NCI-H2107 treated with DMSO at 0.1 percent for 48 hours (cell line): ENCODE data around the gene PTPRU.

Experiments
- DNase-seq: peaks from one replicate; lab custom pipeline; 2025; ENCODE audit not compliant: unreplicated experiment; lab: John Stamatoyannopoulos, UW

The PTPRU gene

DNA sequence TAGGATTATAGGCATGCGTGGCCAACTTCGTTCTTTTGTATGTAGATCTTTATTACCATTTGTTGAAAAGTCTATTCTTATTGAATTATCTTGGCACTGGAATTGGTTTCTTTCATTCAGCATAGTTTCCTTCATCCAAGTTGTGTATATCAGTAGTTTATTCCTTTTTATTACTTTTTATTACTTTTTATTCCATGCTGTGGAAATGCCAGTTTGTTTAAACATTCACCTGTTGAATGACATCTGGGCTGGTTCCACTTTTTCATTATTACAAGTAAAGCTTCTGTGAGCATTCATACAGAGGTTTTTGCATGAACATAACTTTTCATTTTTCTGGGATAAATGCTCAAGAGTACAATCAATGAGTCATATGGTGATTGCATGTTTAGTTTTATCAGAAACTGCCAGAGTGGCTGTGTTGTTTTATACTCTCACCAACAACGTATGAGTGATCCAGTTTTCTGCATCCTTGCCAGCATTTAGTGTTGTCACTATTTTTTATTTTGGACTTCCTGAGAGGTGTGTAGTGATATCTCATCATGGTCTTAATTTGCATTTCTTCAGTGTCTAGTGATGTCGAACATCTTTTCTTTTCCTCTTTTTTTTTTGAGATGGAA is 28.6 kb downstream of the PTPRU start:
- DNase-seq: no peak

DNA sequence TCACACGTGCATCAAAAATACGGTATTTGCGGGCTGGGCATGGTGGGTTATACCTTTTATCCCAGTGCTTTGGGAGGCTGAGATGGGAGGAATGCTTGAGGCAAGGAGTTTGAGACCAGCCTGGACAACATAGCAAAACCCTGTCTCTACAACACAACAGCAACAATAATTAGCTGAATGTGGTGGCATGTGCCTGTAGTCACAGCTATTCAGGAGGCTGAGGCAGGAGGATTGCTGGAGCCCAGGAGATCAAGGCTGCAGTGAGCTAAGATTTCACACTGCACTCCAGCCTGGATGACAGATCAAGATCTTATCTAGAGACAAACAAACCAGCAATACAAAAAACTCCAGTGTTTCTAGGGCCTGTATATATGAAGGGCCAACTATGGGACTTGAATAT is 30.6 kb downstream of the PTPRU start:
- DNase-seq: no peak

DNA sequence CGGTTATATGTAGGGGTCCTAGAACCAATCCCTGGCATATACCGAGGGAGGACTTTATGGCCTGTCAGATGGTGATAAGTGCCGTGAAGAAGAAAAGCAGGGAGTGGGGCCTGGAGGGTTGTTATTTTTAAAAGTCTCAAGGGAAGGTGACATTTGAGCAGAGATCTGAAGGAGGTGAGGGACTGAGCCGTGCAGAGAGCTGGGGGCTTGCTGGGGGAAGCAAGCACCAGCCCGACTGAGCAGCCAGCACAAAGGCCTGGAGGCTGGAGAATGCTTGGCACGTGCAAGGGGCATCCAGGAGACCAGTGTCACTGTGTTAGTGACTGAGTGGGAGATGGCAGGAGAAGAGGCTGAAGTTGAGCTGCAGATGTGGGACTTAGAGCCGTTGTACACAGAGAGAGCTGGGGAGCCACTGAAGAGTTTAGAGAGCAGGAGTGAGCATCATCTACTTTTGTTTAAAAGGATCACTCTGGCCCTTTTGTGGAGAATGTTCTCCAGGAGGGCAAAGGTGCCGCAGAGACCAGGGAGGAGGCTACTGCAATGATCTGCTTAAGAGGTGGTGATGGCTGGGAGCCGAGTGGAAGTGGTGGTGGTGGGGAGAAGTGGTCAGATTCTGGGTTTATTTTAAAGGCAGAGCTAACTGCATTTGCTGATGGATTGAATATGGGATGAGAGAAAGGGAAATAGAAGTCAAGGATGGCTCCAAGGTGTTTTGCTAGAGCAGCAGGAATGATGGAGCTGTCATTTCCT is 31.2 kb downstream of the PTPRU start:
- no peak for DNase-seq

DNA sequence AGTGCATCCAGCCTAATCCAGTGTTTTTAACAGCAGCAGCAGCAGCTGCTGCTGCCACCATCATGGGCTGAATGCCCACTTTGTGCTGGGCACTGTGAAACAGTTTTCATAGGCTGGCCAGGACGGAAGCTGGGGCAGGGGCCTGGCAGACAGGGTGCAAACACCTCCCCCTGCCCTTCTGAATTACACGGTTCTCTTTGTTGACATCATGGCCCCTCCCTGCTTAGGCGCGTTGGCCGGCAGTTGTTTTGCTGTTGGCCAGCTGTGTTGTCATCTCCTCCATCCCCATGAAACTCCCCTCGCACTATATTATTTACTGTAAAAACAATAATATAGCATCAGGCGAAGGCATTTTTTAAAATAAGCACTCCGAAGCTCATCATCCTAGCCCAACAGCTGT is 33.1 kb downstream of the PTPRU start:
- DNase-seq: no peak

DNA sequence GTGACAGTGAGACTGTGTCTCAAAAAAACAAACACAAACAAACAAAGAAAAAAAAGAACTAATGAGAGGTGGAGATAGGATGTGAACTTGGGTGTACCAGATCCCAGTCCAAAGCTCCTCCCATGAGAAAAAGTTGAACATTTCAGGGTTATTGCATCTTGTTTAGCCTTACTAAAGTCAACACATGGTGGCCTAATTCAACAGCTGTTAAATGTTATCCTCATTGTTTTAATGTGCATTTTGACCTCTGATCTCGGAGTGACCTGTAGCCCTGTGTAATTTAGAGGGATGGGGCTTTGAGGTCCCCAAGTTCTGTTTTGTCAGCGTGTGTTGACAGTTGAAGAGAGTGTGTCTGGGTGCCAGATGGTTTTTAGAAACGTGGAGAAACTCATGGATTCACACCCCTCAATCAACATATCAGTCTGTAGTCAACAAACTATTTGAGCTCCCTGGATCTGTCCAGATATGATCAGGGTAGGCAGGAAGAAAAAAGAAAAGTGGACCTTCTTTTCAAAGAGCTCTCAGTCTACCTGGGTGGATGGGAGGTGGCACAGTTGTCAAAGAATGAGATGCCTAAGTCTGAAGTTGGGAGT is 34.7 kb downstream of the PTPRU start:
- no peak for DNase-seq

DNA sequence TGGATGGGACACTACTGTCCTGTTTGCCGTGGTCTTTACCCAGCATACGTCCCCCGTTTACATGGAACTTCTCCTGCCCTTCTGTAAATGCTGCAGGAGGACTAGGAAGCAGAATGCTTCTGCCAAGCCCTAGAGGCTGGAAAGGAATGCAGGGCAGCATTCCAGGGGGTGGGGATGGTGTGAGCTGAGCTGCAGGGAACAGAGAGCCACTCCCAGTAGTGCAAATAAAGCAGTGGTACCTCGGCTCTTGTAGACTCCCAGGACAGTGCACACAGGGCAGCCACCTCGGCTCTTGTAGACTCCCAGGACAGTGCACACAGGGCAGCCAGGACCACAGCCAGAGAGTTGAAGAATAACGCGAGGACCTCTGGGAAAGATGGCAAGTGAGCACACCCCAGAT is 35.4 kb downstream of the PTPRU start:
- no peak for DNase-seq

DNA sequence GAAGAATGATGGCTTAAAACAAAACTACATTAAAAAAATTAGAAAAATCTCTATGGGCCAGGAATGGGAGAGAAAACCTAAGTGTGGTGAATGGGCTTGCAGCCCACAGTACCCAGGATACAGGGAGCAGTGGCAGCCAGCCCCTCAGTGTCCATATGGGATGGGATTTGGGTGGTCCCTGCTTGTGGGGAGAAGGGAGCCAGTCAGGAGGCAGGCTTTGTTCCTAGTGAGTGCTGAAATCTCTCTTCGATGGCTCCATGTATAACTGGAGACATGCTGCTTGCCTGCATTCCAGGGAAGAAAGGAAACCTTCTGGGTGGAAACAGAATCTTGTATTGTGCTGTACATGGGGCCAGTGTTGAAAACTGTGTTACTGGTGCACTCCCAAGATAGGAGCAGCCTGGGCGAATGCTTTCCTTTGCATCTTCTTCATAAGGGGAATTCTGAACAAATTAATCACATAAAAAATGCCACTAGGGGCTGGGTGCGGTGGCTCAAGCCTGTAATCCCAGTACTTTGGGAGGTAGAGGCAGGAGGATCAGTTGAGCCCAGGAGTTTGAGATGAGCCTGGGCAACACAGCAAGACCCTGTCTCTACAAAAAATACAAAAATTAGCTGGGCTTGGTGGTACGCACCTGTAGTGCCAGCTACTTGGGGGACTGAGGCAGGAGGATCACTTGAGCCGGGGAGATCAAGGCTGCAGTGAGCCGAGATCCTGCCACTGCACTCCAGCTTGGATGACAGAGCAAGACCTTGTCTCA is 36.0 kb downstream of the PTPRU start:
- no peak for DNase-seq

DNA sequence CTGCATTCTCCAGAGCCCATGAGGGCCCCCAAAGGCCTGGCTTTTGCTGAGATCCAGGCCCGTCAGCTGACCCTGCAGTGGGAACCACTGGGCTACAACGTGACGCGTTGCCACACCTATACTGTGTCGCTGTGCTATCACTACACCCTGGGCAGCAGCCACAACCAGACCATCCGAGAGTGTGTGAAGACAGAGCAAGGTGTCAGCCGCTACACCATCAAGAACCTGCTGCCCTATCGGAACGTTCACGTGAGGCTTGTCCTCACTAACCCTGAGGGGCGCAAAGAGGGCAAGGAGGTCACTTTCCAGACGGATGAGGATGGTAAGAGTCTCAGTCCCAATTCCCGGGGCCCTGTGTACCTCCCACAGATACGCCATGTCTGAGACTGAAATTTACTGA is 39.1 kb downstream of the PTPRU start:
- no peak for DNase-seq

DNA sequence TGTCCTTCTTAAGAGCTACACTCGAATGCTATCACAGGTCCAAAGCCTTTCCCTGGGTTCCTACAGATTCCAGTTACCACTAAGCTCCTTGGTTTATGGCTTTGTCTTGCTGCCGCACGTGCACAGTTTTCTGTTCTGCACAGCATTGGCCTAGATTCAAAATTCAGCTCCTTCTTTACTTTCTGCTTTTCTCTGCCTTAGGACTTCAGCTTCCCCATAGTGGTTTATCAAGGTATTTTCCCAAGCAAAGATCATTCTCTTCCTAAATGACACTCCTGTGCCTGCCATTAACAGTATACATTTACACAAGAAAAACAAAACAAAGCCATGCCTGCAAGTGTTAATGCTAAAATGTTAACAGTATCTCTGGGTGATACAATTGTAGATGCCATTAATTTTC is 41.8 kb downstream of the PTPRU start:
- DNase-seq: no peak

DNA sequence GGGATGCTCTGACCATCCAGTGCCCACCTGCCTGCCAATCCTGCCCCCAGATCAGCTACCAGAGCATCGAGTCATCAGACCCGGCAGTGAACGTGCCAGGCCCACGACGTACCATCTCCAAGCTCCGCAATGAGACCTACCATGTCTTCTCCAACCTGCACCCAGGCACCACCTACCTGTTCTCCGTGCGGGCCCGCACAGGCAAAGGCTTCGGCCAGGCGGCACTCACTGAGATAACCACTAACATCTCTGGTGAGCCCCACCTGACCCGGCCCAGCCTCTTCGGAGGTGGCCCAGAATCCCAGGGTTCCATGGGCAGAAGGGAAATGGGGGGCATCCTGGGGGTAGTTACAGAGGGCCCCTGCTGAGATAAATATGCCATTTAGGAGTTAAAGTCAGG is 43.1 kb downstream of the PTPRU start:
- no peak for DNase-seq

DNA sequence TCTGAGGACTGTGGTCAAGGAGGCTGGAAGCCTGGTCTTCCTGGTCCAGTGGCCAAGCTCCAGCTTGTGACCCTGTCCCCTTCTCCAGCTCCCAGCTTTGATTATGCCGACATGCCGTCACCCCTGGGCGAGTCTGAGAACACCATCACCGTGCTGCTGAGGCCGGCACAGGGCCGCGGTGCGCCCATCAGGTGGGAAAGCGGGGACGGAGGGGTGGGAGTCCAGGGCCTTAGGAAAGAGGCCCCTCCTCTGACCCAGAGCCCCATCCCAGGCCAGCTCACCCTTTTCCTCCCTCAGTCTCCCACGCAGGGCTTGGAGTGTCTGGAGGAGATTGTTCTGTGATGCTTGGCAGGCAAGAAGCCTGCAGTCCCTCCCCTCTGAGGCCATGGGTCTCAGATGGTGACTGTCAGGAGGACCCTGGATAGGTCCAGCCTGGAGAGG is 43.6 kb downstream of the PTPRU start:
- no peak for DNase-seq

DNA sequence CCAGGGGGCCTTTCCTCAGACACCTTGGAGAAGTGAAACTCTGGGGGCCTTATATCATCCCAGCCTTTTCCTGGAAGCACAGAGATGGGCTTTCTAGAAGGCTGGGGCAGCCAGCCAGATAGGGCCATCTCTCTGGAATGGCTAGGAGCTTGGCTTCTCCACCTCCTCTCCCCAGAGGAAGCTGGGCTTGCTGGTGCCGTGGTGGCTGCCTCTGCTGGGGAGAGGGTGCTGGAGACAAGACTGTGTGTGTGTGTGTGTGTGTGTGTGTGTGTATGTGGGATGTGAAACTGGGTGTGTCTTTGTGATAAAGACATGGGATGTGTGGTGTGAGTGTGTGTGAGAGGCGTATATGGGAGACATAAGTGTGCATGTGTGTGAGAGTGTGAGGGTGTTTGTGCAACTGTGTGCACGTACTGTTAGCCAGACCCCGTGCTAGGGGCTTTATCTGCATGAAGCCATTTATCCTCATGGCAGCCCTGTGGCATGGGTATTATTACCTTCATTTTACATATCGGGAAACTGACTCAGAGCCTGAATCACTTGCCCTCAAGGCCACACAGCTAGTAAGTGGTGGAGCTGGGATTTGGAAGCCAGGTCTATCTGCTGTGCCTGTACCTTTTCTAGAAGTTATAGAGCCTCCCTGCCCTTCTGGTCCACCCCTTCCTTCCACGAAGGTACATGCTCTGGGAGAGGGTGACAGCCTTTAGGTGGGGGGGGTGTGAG is 44.2 kb downstream of the PTPRU start:
- DNase-seq: no peak

DNA sequence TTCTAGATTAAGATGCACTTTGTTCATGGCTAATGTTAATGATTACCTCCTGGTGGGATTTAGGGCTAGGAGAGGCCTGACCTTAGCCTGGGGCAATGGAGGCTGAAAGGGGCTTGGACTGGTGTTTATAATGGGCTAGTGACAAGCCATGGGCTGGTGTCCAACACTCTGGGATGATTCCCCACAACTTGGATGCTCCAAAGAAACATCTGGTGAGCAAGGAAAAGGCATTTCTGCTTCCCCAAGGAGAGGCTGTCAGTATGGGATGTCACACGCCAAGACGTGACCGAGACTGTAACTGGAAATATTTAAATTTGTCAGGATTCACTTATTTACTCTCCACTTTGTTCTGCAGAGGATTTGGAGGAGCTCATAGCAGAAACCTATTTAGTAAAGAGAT is 45.2 kb downstream of the PTPRU start:
- no peak for DNase-seq

DNA sequence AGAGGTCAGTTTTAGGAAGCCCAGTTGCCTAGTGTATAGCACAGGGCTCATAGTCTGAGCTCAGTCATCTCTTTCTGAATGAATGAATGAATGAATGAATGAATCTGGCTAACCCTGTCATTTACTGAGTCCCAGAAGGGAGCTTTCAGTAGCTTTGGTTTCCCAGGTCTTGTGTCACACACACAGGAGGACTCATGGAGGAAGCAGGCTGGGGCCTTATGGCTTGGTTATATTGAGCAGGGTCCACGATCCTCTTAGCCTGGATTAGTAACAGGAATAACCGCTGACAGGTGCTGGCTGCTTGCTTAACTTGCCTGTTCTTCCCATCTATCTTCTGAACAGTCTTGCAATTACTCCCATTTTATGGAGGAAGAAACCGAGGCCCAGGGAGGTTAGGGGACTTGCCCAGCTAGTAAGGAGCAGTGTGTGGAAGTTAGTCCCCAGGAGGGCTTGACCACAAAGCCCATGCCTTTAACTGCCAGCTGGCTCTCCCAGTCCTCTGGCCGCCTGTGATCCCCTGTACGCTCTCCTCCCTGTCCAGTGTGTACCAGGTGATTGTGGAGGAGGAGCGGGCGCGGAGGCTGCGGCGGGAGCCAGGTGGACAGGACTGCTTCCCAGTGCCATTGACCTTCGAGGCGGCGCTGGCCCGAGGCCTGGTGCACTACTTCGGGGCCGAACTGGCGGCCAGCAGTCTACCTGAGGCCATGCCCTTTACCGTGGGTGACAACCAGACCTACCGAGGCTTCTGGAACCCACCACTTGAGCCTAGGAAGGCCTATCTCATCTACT is 46.0 kb downstream of the PTPRU start:
- DNase-seq: no peak

DNA sequence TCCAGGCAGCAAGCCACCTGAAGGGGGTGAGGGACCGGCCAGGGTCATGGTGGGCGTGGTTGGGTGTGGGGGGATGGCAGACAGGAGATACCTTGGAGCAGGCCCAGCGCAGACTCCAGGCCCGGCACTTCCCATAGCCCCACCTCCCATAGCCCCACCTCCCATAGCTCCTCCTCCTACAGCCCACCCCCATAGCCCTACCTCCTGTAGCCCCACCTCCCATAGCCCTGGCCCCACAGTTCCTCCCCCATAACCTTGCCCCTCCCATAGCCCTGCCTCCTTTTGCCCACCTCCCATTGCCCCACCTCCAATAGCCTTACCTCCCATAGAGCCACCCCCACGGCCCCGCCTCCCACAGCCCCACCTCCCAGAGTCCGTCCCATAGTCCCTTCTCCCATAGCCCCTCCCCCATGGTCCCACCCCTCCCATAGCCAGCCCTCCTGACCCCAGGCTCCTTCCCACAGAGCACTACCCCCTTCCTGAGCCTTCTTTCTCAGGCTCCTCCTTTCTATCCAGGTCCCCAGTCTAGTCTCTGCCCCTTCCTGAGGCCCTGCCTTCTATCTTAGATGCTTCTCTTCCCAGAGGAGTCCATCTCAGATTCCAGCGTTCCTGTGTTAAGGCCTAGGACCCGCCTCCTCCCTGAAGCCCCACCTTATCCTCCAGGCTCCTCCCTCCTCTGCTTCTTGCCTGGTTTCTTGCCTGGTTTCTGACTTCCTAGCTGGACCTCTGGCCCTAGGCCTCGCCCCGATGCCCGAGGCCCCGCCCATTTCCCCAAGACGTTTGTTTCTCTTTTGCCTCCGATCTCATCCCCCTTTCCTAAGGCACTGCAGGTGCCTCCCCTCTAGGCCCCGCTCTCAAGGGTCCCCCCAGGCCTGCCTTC is 46.8 kb downstream of the PTPRU start:
- DNase-seq: no peak

DNA sequence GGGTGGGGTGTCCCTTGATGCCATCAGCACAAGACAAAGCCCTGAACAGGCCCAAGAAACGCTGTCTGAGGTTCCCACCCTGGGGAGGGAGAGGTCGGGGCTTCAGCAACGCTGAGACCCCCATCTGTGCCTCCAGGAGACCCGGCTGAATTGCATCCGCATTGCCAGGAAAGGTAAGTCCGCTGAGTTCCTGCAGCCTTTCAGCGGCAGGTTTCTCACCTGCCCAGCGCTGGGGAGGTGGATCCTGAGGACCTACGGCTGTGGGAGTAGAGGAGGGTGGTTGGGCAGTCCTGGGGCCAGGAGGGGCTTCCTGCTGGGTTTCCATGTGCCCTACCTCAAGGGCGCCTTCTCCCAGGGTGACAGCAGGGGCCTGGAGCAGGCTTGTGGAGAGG is 47.5 kb downstream of the PTPRU start:
- DNase-seq: no peak

DNA sequence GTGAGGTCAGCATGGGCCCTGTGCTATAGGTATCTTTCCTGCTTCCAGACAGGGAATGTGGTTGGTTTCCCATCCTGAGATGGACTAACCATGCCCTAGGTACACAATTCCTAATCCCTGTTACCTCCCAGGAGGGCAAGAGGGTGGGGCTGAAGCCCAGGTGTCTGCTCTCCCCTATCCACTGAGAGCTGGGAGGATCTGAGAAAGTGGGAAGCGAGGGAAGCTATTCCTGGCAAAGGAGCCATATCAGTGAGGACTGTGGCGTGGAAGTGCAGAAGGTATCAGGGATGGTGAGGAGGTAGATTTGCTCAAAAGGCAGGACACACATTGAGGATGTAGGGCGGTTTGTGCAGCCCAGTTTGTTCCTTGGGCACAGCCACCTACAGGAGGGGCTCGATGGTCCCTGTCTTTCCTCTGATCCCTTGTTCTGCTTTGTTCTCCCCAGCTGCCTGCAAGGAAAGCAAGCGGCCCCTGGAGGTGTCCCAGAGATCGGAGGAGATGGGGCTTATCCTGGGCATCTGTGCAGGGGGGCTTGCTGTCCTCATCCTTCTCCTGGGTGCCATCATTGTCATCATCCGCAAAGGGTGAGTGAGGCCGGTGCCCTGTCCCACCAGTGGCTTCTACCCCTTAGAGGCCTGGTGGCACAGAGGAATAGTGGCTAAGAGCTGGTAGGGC is 48.1 kb downstream of the PTPRU start:
- DNase-seq: no peak

DNA sequence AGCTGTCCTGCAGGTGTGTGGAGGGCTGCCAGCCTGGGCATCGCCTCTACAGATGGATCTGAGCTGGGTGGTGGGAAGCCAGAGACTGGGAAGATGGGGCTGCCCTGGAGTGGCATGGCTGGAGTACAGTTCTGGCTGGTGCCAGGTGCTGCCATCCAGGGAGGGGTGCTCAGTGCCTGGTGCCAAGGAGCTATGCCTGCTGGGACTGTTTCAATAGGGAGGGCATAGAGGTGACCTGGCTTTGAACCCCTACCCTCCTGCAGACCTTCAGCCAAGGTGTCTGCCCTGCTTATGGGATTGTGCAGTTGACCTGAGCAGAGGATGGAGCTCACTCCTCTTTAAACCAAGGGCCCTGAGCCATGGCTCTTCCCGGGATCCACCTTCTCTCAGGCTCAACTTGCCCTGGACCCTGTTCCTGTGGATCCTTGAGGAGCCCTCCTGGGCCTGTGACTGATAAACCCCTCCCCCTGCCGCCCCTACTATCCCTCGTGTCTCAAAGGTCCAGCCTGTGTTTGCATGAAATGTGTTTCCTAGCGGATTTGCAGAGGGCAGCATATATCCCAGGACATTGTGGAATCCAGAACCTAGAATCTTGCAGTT is 48.7 kb downstream of the PTPRU start:
- DNase-seq: no peak
